K562 (cell line): ENCODE data around the gene SPAM1. TPM values are rescaled to one million over a fixed set of nuclear protein-coding genes. Genes with fewer than 3 reads are reported as not detected.

Source experiments
- ATAC-seq: fragments of 200-7000 bp; cut with Tn5 transposase; 3 replicates; pipeline ENCODE4 v1.9.1; 2020; ENCODE audit warnings: moderate library complexity
- BruUV-seq: library from RNA; stranded (reverse); fragments of 400-500 nt; replicated peaks from 2 replicates; lab custom pipeline; 2021; lab: Mats Ljungman, UMichigan
- CTCF ChIA-PET: fragments of 300-600 bp; formaldehyde crosslinking; extraction: SDS; loops from one replicate; lab custom pipeline; 2021; ENCODE audit warnings: low intra/inter-chr PET ratio; lab: Yijun Ruan, JAX
- POLR2A ChIA-PET: fragments of 300-600, 350-650 bp; sonication (Branson Sonifier 250); formaldehyde crosslinking; extraction: SDS; loops from one replicate; lab custom pipeline; 2021; ENCODE audit warnings: antibody characterized with exemption, inconsistent platforms; lab: Yijun Ruan, JAX
- DNase-seq, 4 experiments: peaks; one replicate each; pipeline versions ENCODE4 v3.0.0 to v3.0.0-alpha.2; 2011 to 2018; ENCODE audit warnings: low spot score in 3 of 4, mixed read lengths in 3 of 4; ENCODE audit errors: extremely low read depth in 1 of 4
- FAIRE-seq: peaks from 2 replicates; lab custom pipeline; 2011; peaks lifted over from hg19 to GRCh38; lab: Jason Lieb, UNC
- H2AFZ ChIP-seq: 2 replicates; pipeline ENCODE4 v1.6.0; 2011; ENCODE audit warnings: low read depth, low read length, control low read depth, inconsistent platforms
- H3K27ac ChIP-seq: fragments of 200-600 bp; 3 replicates; pipeline ENCODE4 v1.8.0; 2011; ENCODE audit warnings: low read depth, mild to moderate bottlenecking, control low read depth, inconsistent platforms, low read length, moderate library complexity, mixed read lengths; ENCODE audit errors: extremely low read depth
- H3K27me3 ChIP-seq, 2 experiments: fragments of 300-600 bp in 1 of 2; 2 replicates in 1 of 2; 3 replicates in 1 of 2; pipeline versions ENCODE4 v1.6.0 to v1.8.0; 2011; ENCODE audit warnings: inconsistent platforms in 2 of 2, low read length in 2 of 2, mild to moderate bottlenecking in 1 of 2, mixed read lengths in 1 of 2, moderate library complexity in 1 of 2; ENCODE audit not compliant: control insufficient read depth in 2 of 2, insufficient read depth in 2 of 2
- H3K36me3 ChIP-seq: fragments of 300-600 bp; 3 replicates; pipeline ENCODE4 v1.8.0; 2011; ENCODE audit warnings: mild to moderate bottlenecking, low read length, inconsistent platforms; ENCODE audit not compliant: control insufficient read depth, insufficient read depth
- H3K4me1 ChIP-seq, 2 experiments: fragments of 200-600 bp in 1 of 2; replicated peaks in 1 of 2; 2 replicates in 1 of 2; 3 replicates in 1 of 2; pipeline versions ENCODE4 v1.5.1 to v1.8.0; 2011; ENCODE audit warnings: inconsistent platforms in 2 of 2, low read length in 2 of 2, mild to moderate bottlenecking in 1 of 2, mixed read lengths in 1 of 2, moderate library complexity in 1 of 2; ENCODE audit not compliant: control insufficient read depth in 2 of 2, insufficient read depth in 2 of 2
- H3K4me2 ChIP-seq: 2 replicates; pipeline ENCODE4 v1.6.1; 2011; ENCODE audit warnings: low read length, control low read depth, inconsistent platforms, mixed read lengths; ENCODE audit not compliant: insufficient read depth
- H3K4me3 ChIP-seq: fragments of 200-600 bp; sonication (generic), shearing (Covaris generic); 2 replicates; pipeline ENCODE4 v1.5.1; 2016; ENCODE audit warnings: control low read depth, inconsistent platforms
- H3K79me2 ChIP-seq: fragments of 200-600 bp; 3 replicates; pipeline ENCODE4 v1.8.0; 2011; ENCODE audit warnings: low read length, inconsistent platforms; ENCODE audit not compliant: control insufficient read depth, insufficient read depth
- H3K9ac ChIP-seq, 2 experiments: 2 replicates each; pipeline versions ENCODE4 v1.6.0 to v1.6.1; 2011; ENCODE audit warnings: low read depth in 2 of 2, low read length in 2 of 2, control low read depth in 1 of 2, inconsistent platforms in 1 of 2, mild to moderate bottlenecking in 1 of 2, mixed read lengths in 1 of 2; ENCODE audit not compliant: insufficient read depth in 1 of 2
- H3K9me1 ChIP-seq: one replicate; pipeline ENCODE4 v1.6.0; 2011; ENCODE audit warnings: inconsistent platforms, mild to moderate bottlenecking, low read length, moderate library complexity; ENCODE audit not compliant: control insufficient read depth, insufficient read depth
- H3K9me3 ChIP-seq: replicated peaks from 2 replicates; pipeline ENCODE4 v1.5.1; 2011; ENCODE audit warnings: low read depth, low read length, inconsistent platforms; ENCODE audit not compliant: control insufficient read depth, insufficient read depth
- H4K20me1 ChIP-seq: replicated peaks from 2 replicates; pipeline ENCODE4 v1.6.1; 2011; ENCODE audit warnings: low read length, inconsistent platforms, mixed read lengths; ENCODE audit not compliant: control insufficient read depth, insufficient read depth
- CBX2 ChIP-seq: fragments of 200-600 bp; sonication (generic); IDR thresholded peaks from one replicate; pipeline ENCODE4 v1.6.1; 2012; ENCODE audit warnings: mild to moderate bottlenecking, low read length, inconsistent platforms; ENCODE audit not compliant: insufficient read depth, poor library complexity, severe bottlenecking
- COPS2 ChIP-seq: fragments of 450-650 bp; conservative IDR thresholded peaks from 2 replicates; pipeline ENCODE4 v1.6.1; 2016; ENCODE audit warnings: mild to moderate bottlenecking, moderate library complexity
- CREB5 ChIP-seq: fragments of 250-450 bp; sonication (Bioruptor Pico); IDR thresholded peaks from 2 replicates; pipeline ENCODE4 v1.5.0; 2020; ENCODE audit warnings: mild to moderate bottlenecking
- ELK3 ChIP-seq: fragments of 450-650 bp; formaldehyde crosslinking; IDR thresholded peaks from 2 replicates; pipeline ENCODE4 v1.4.0; 2020; ENCODE audit warnings: mild to moderate bottlenecking
- FOXA3 ChIP-seq, 2 experiments: fragments of 450-650 bp in 1 of 2; sonication (generic) in 1 of 2; formaldehyde crosslinking; IDR thresholded peaks in 1 of 2; conservative IDR thresholded peaks in 1 of 2; 2 replicates each; pipeline versions ENCODE4 v1.4.0 to v1.8.0; 2020 to 2022; ENCODE audit warnings: mild to moderate bottlenecking in 2 of 2, missing genetic modification reagents in 1 of 2
- FOXJ3 ChIP-seq: sonication (generic); formaldehyde crosslinking; IDR thresholded peaks from 2 replicates; pipeline ENCODE4 v1.4.0; 2020; ENCODE audit warnings: mild to moderate bottlenecking, missing genetic modification reagents
- ILK ChIP-seq: fragments of 450-650 bp; IDR thresholded peaks from 2 replicates; pipeline ENCODE4 v1.6.1; 2016; ENCODE audit warnings: missing genetic modification characterization, low read depth, mild to moderate bottlenecking, missing compliant biosample characterization, moderate library complexity, borderline replicate concordance
- IRF2 ChIP-seq: sonication (generic); formaldehyde crosslinking; IDR thresholded peaks from 2 replicates; pipeline ENCODE4 v1.8.1; 2022; ENCODE audit warnings: mild to moderate bottlenecking, missing genetic modification reagents
- NR2C2 ChIP-seq, 2 experiments: fragments of 200-800 bp in 1 of 2; sonication (Bioruptor generic) in 1 of 2; sonication (generic) in 1 of 2; formaldehyde crosslinking in 1 of 2; IDR thresholded peaks; 2 replicates each; pipeline versions ENCODE4 v1.6.1 to v1.8.0; 2016 to 2022; ENCODE audit warnings: mild to moderate bottlenecking in 1 of 2, missing compliant biosample characterization in 1 of 2, missing genetic modification characterization in 1 of 2, missing genetic modification reagents in 1 of 2
- RBM17 ChIP-seq: fragments of 200-400 bp; formaldehyde crosslinking; IDR thresholded peaks from 2 replicates; pipeline ENCODE4 v1.6.1; 2017; ENCODE audit warnings: low read depth, mild to moderate bottlenecking, low read length, borderline replicate concordance
- SNRNP70 ChIP-seq: fragments of 200-400 bp; formaldehyde crosslinking; optimal IDR thresholded peaks from 2 replicates; pipeline ENCODE3; 2017; ENCODE audit warnings: low read depth, low read length
- TAF15 ChIP-seq: fragments of 200-400 bp; formaldehyde crosslinking; IDR thresholded peaks from 2 replicates; pipeline ENCODE4 v1.6.1; 2017; ENCODE audit warnings: mild to moderate bottlenecking, low read depth, low read length, moderate library complexity
- TOE1 ChIP-seq, 2 experiments: fragments of 450-650 bp in 1 of 2; sonication (generic) in 1 of 2; formaldehyde crosslinking in 1 of 2; IDR thresholded peaks; 2 replicates each; pipeline versions ENCODE4 v1.7.1 to v1.8.0; 2016 to 2022; ENCODE audit warnings: borderline replicate concordance in 2 of 2, mild to moderate bottlenecking in 2 of 2, antibody characterized with exemption in 1 of 2, inconsistent platforms in 1 of 2, low read depth in 1 of 2, missing genetic modification reagents in 1 of 2, moderate library complexity in 1 of 2
- U2AF1 ChIP-seq: fragments of 200-400 bp; formaldehyde crosslinking; optimal IDR thresholded peaks from 2 replicates; pipeline ENCODE3; 2017; ENCODE audit warnings: mild to moderate bottlenecking, low read depth, low read length, moderate library complexity
- XRCC3 ChIP-seq: fragments of 450-650 bp; IDR thresholded peaks from 2 replicates; pipeline ENCODE4 v1.6.1; 2017; ENCODE audit warnings: mild to moderate bottlenecking, moderate library complexity
- ZNF324 ChIP-seq: fragments of 250-450 bp; sonication (Bioruptor Pico); IDR thresholded peaks from 2 replicates; pipeline ENCODE4 v1.4.0; 2020; ENCODE audit warnings: mild to moderate bottlenecking
- ZZZ3 ChIP-seq: fragments of 450-650 bp; IDR thresholded peaks from 2 replicates; pipeline ENCODE4 v1.6.1; 2016; ENCODE audit warnings: antibody characterized with exemption, mild to moderate bottlenecking, moderate library complexity
- WGBS: fragments of 100-300 bp; shearing (Covaris generic); methylation state at CpG from one replicate; pipeline ENCODE4 v1.1.6; 2016; ENCODE audit warnings: low coverage, mixed read lengths; ENCODE audit not compliant: insufficient coverage; ENCODE audit errors: missing lambda C conversion rate; 5-methylcytosine and 5-hydroxymethylcytosine counted together
- in situ Hi-C: fragments of 300-500 bp; cut with MboI; formaldehyde crosslinking; loops from 4 replicates; pipeline ENCODE4 v1.15.0; 2018; ENCODE audit warnings: inconsistent platforms, mixed read lengths
- intact Hi-C: fragments of 100-400 bp; cut with micrococcal nuclease; formaldehyde crosslinking; loops from 2 replicates; pipeline ENCODE4 v1.14.2; 2022
- polyA plus RNA-seq, 8 experiments: library from polyadenylated mRNA; depleted of rRNA in 4 of 8; stranded (reverse) in 5 of 8; unstranded in 3 of 8; fragments of >200 nt; fragmentation: Nextera tagmentation in 2 of 8; fragmentation: Illumina TruSeq in 1 of 8; extraction: Ambion mirVana in 2 of 8; extraction: Trizol in 1 of 8; gene quantifications; 2 replicates each; pipeline versions ENCODE4 v1.2.1 to v1.2.3, GENCODE V29; 2011 to 2014; ENCODE audit warnings: inconsistent platforms in 1 of 8, missing spikeins in 1 of 8
- total RNA-seq, 7 experiments: library from RNA; depleted of rRNA in 6 of 7; stranded (reverse); fragments of >200 nt in 6 of 7; fragmentation: Illumina TruSeq in 2 of 7; extraction: Trizol in 2 of 7; gene quantifications; 2 replicates each; pipeline versions ENCODE4 v1.2.1 to v1.2.3, GENCODE V29; 2011 to 2021; ENCODE audit warnings: low replicate concordance in 1 of 7
- TF ChIP-seq, protein P1 (sequence below), 2 experiments: fragments of 200-800 bp in 1 of 2; sonication (Bioruptor generic) in 1 of 2; sonication (generic) in 1 of 2; formaldehyde crosslinking in 1 of 2; IDR thresholded peaks in 1 of 2; conservative IDR thresholded peaks in 1 of 2; 2 replicates each; pipeline versions ENCODE4 v1.5.0 to v1.6.1; 2016 to 2020; ENCODE audit warnings: missing compliant biosample characterization in 1 of 2, missing genetic modification characterization in 1 of 2, missing genetic modification reagents in 1 of 2

Gene SPAM1
- total and polyA plus RNA-seq, 9 of the 15 experiments (the other 6 are each of a cell fraction or from before 2014, with no cell fraction given) = not detected

DNA sequence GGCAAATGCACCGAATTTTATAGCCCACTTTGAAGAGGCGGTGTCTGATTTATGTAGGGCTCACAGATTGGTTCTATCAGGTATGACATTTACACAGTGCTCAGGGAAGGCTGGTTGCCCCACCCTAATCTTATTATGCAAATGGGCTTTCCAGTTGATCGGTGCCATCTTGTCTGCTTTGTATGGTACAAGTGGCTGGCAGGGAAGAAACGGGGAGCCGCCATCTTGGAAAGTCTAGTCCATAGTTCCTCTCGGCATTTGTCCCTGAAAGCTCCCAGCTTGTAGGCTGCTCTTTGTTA lies 71.2 kb downstream of the SPAM1 start (continued):
- TF ChIP-seq, protein P1, sequence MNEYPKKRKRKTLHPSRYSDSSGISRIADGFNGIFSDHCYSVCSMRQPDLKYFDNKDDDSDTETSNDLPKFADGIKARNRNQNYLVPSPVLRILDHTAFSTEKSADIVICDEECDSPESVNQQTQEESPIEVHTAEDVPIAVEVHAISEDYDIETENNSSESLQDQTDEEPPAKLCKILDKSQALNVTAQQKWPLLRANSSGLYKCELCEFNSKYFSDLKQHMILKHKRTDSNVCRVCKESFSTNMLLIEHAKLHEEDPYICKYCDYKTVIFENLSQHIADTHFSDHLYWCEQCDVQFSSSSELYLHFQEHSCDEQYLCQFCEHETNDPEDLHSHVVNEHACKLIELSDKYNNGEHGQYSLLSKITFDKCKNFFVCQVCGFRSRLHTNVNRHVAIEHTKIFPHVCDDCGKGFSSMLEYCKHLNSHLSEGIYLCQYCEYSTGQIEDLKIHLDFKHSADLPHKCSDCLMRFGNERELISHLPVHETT (CRISPR knock-in tag; conservative IDR thresholded peaks at IDR 0.05 in 1 of 2, IDR thresholded peaks at IDR 0.05 in 1 of 2) = peak in 1 of 2 experiments; percentile 41; a peak in 1 of 4 replicates
- TF ChIP-seq CREB5 (0 out of 2 replicates have a peak, but pooled peaks have one; percentile 41), TAF15 (no peak), RBM17 (no peak), U2AF1 (no peak), IRF2 (CRISPR knock-in tag) (no peak)

GRCh38 chr7:123998921-123999320 lies 73.9 kb downstream of the SPAM1 start:
- Histone ChIP-seq H3K27me3 (no peaks in the 10 kb centered on the region), H3K9ac (no peak overlapping the region), H3K4me2 (no peak overlapping the region), H4K20me1 (no peaks in the 10 kb centered on the region), H3K4me3 (no peak overlapping the region), H2AFZ (no peak overlapping the region), H3K36me3 (no peaks in the 10 kb centered on the region), H3K79me2 (no peaks in the 10 kb centered on the region), H3K27ac (no peak overlapping the region), H3K4me1 (no peaks in the 10 kb centered on the region; a peak in 1 of 5 replicates), H3K9me3 (no peaks in the 10 kb centered on the region), H3K9me1 (no peaks in the 10 kb centered on the region)
- BruUV-seq = no TSS peak
- ChIA-PET CTCF (no interaction called here), POLR2A (no interaction called here)
- DNase-seq (no peak), ATAC-seq (no peak), FAIRE-seq (no peak)
- in situ Hi-C loops (no loop called here), intact Hi-C loops (no loop called here)
- no peak for TF ChIP-seq CBX2
- no peak for TF ChIP-seq ZNF324 (CRISPR knock-in tag)
- TF ChIP-seq ILK (tag) = no peak
- no peak for TF ChIP-seq COPS2
- no peak for TF ChIP-seq FOXJ3 (CRISPR knock-in tag)
- no peak for TF ChIP-seq ELK3 (CRISPR knock-in tag)
- no peak for TF ChIP-seq NR2C2 (CRISPR knock-in tag; IDR thresholded peaks at IDR 0.05)
- TF ChIP-seq NR2C2 (tag; IDR thresholded peaks at IDR 0.05) = no peak
- no peak for TF ChIP-seq SNRNP70
- TF ChIP-seq FOXA3 (CRISPR knock-in tag; conservative IDR thresholded peaks at IDR 0.05 in 1 of 2, IDR thresholded peaks at IDR 0.05 in 1 of 2) = no peak
- no peak for TF ChIP-seq ZZZ3
- no peak for TF ChIP-seq TOE1 (IDR thresholded peaks at IDR 0.05; ENCODE audit: borderline replicate concordance)
- no peak for TF ChIP-seq TOE1 (CRISPR knock-in tag; IDR thresholded peaks at IDR 0.05; ENCODE audit: borderline replicate concordance, low read depth)
- TF ChIP-seq XRCC3 = no peak
- WGBS = 2% methylated on average over 5 of the region's 5 CpGs
